IMR-90 (cell line): ENCODE data around the gene CYP4X1. TPM values are rescaled to one million over a fixed set of nuclear protein-coding genes. Genes with fewer than 3 reads are reported as not detected.

Experiments
- ATAC-seq: fragments of 200-7000 bp; cut with Tn5 transposase; 2 replicates; pipeline ENCODE4 v1.9.1; 2020; ENCODE audit warnings: low read depth, mild to moderate bottlenecking, moderate library complexity
- BruUV-seq: library from RNA; stranded (reverse); fragments of 400-500 nt; replicated peaks from 2 replicates; lab custom pipeline; 2021; lab: Mats Ljungman, UMichigan
- CTCF ChIA-PET: fragments of 300-600 bp; formaldehyde crosslinking; extraction: SDS; loops from one replicate; lab custom pipeline; 2021; ENCODE audit warnings: antibody characterized with exemption; lab: Yijun Ruan, JAX
- POLR2A ChIA-PET: fragments of 300-600 bp; sonication (Branson Sonifier 250); formaldehyde crosslinking; loops from one replicate; lab custom pipeline; 2022; ENCODE audit warnings: antibody characterized with exemption; ENCODE audit not compliant: unreplicated experiment; lab: Charles Lee
- DNase-seq: peaks from one replicate; pipeline ENCODE4 v3.0.0; 2013
- H2AFZ ChIP-seq: replicated peaks from 2 replicates; pipeline ENCODE3; 2013; ENCODE audit warnings: low read length, mild to moderate bottlenecking; ENCODE audit not compliant: poor library complexity
- H2AK5ac ChIP-seq: 2 replicates; pipeline ENCODE4 v1.6.1; 2013; ENCODE audit warnings: low read depth, low read length, inconsistent platforms
- H2AK9ac ChIP-seq: replicated peaks from 2 replicates; pipeline ENCODE3; 2013; ENCODE audit warnings: mild to moderate bottlenecking, low read depth, low read length, moderate library complexity; ENCODE audit not compliant: poor library complexity
- H2BK120ac ChIP-seq: 2 replicates; pipeline ENCODE4 v1.6.1; 2013; ENCODE audit warnings: low read depth, low read length, inconsistent platforms
- H2BK15ac ChIP-seq: 3 replicates; pipeline ENCODE4 v1.6.1; 2013; ENCODE audit warnings: low read depth, low read length, inconsistent platforms
- H2BK20ac ChIP-seq: 2 replicates; pipeline ENCODE4 v1.6.1; 2013; ENCODE audit warnings: low read depth, mild to moderate bottlenecking, inconsistent platforms, low read length, moderate library complexity
- H2BK5ac ChIP-seq: 2 replicates; pipeline ENCODE4 v1.6.1; 2013; ENCODE audit warnings: mild to moderate bottlenecking, low read depth, low read length, inconsistent platforms; ENCODE audit not compliant: poor library complexity, severe bottlenecking
- H3K14ac ChIP-seq: replicated peaks from 2 replicates; pipeline ENCODE4 v1.6.1; 2013; ENCODE audit warnings: low read depth, low read length, inconsistent platforms
- H3K18ac ChIP-seq: 2 replicates; pipeline ENCODE4 v1.6.1; 2013; ENCODE audit warnings: low read depth, low read length, control low read depth
- H3K23ac ChIP-seq: 2 replicates; pipeline ENCODE4 v1.6.1; 2013; ENCODE audit warnings: low read depth, low read length, inconsistent platforms
- H3K27ac ChIP-seq: 2 replicates; pipeline ENCODE4 v1.5.1; 2013; ENCODE audit warnings: mild to moderate bottlenecking, control low read depth, low read length; ENCODE audit not compliant: insufficient read depth
- H3K27me3 ChIP-seq: 2 replicates; pipeline ENCODE4 v1.6.1; 2013; ENCODE audit warnings: low read length; ENCODE audit not compliant: control insufficient read depth, insufficient read depth
- H3K36me3 ChIP-seq: 2 replicates; pipeline ENCODE4 v1.6.1; 2013; ENCODE audit warnings: low read length, mixed read lengths; ENCODE audit not compliant: control insufficient read depth, insufficient read depth
- H3K4ac ChIP-seq: 2 replicates; pipeline ENCODE4 v1.6.1; 2013; ENCODE audit warnings: low read depth, low read length, inconsistent platforms
- H3K4me1 ChIP-seq: 2 replicates; pipeline ENCODE4 v1.6.1; 2013; ENCODE audit warnings: low read length, mixed read lengths; ENCODE audit not compliant: control insufficient read depth, insufficient read depth
- H3K4me2 ChIP-seq: 2 replicates; pipeline ENCODE4 v1.6.1; 2013; ENCODE audit warnings: low read depth, mild to moderate bottlenecking, control low read depth, low read length, moderate library complexity
- H3K4me3 ChIP-seq: 2 replicates; pipeline ENCODE4 v1.5.1; 2013; ENCODE audit warnings: low read depth, mild to moderate bottlenecking, control low read depth, low read length, moderate library complexity; ENCODE audit not compliant: insufficient read depth
- H3K56ac ChIP-seq: 2 replicates; pipeline ENCODE4 v1.6.1; 2013; ENCODE audit warnings: low read length, inconsistent platforms; ENCODE audit not compliant: insufficient read depth; ENCODE audit errors: extremely low read depth
- H3K79me1 ChIP-seq, 2 experiments: 2 replicates each; pipeline ENCODE4 v1.6.1; 2013; ENCODE audit warnings: low read length in 2 of 2, inconsistent platforms in 1 of 2, low read depth in 1 of 2
- H3K9ac ChIP-seq: 2 replicates; pipeline ENCODE4 v1.6.1; 2013; ENCODE audit warnings: low read depth, low read length, control low read depth
- H3K9me1 ChIP-seq: 2 replicates; pipeline ENCODE4 v1.6.1; 2013; ENCODE audit warnings: low read length, inconsistent platforms; ENCODE audit not compliant: insufficient read depth
- H3K9me3 ChIP-seq: 2 replicates; pipeline ENCODE4 v1.6.1; 2013; ENCODE audit warnings: low read length; ENCODE audit not compliant: control insufficient read depth, insufficient read depth
- H4K20me1 ChIP-seq: 2 replicates; pipeline ENCODE4 v1.6.1; 2013; ENCODE audit warnings: low read length, inconsistent platforms; ENCODE audit not compliant: insufficient read depth
- H4K5ac ChIP-seq: 2 replicates; pipeline ENCODE4 v1.6.1; 2013; ENCODE audit warnings: mild to moderate bottlenecking, low read depth, low read length, control low read depth
- H4K8ac ChIP-seq, 2 experiments: 2 replicates each; pipeline ENCODE4 v1.6.1; 2013; ENCODE audit warnings: low read depth in 2 of 2, low read length in 2 of 2, control low read depth in 1 of 2, inconsistent platforms in 1 of 2
- H4K91ac ChIP-seq: 2 replicates; pipeline ENCODE4 v1.6.1; 2013; ENCODE audit warnings: low read depth, low read length, inconsistent platforms; ENCODE audit not compliant: insufficient read depth
- CEBPB ChIP-seq: IDR thresholded peaks from 2 replicates; pipeline ENCODE4 v1.6.1; 2012; ENCODE audit warnings: low read depth, low read length, improper control_type of control experiment
- NFE2L2 ChIP-seq: fragments of 150-350 bp; IDR thresholded peaks from 2 replicates; pipeline ENCODE4 v1.6.1; 2016; ENCODE audit warnings: low read depth, mild to moderate bottlenecking, low read length
- POLR2A ChIP-seq: IDR thresholded peaks from 2 replicates; pipeline ENCODE4 v1.6.1; 2012; ENCODE audit warnings: mild to moderate bottlenecking, low read depth, low read length
- whole genome bisulfite sequencing, 2 experiments: methylation state at CpG; one replicate each; pipeline versions ENCODE4 v1.1.5 to v1.1.7; 2013; ENCODE audit warnings: missing lambda C conversion rate in 2 of 2; ENCODE audit not compliant: insufficient read length in 1 of 2; ENCODE audit errors: extremely low coverage in 2 of 2; 5-methylcytosine and 5-hydroxymethylcytosine counted together
- dilution Hi-C: fragments of 300-500 bp; cut with HindIII; formaldehyde crosslinking; loops from one replicate; pipeline ENCODE4 v1.14.3; 2018; ENCODE audit warnings: low sequenced_read_pairs; ENCODE audit not compliant: unreplicated experiment
- in situ Hi-C: fragments of 300-500 bp; cut with MboI; formaldehyde crosslinking; loops from 3 replicates; pipeline ENCODE4 v1.14.3; 2019; ENCODE audit warnings: low sequenced_read_pairs, inconsistent platforms, mixed read lengths
- intact Hi-C: fragments of 100-400 bp; cut with micrococcal nuclease; formaldehyde crosslinking; loops from 2 replicates; pipeline ENCODE4 v1.10.0; 2022
- polyA plus RNA-seq, 3 experiments: library from polyadenylated mRNA; depleted of rRNA; stranded (reverse); fragments of >200 nt; gene quantifications; 2 replicates each; pipeline ENCODE4 v1.2.3, GENCODE V29; 2012; ENCODE audit warnings: low replicate concordance in 1 of 3
- total RNA-seq: library from RNA; depleted of rRNA; stranded (reverse); fragments of >200 nt; gene quantifications from 2 replicates; pipeline ENCODE4 v1.2.3, GENCODE V29; 2012

Gene CYP4X1
- total and polyA plus RNA-seq, 2 of the 4 experiments (the other 2 are of a cell fraction): not detected

DNA sequence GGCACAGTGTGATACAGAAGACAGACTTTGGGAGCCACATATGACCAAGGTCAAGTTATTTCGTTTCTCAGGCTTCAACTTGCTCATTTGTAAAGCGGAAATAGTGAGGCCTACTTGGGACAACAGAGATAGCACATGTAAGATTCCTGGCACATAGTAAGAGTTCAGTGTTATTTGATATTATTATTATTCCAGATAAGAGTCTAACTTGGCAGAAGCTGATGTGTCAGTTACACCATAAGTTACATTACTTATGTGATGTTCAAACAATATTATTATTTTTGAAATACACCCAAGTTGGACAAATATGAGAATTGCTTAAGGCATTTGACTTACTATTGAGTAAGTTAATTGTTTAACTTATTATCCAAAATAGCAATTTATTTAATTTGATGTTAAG is 10.2 kb upstream of the CYP4X1 start:
- no peak overlapping the region for H4K5ac ChIP-seq
- no peaks in the 10 kb centered on the region for H3K27me3 ChIP-seq
- no peak overlapping the region for H3K27ac ChIP-seq
- H4K91ac ChIP-seq: no peak overlapping the region
- no peak overlapping the region for H2AK9ac ChIP-seq
- no CpG with 5 or more reads among the region's 2 CpGs for WGBS, 2 experiments
- H2BK5ac ChIP-seq: no peak overlapping the region
- H3K23ac ChIP-seq: no peak overlapping the region
- no peak overlapping the region for H2AK5ac ChIP-seq
- H3K79me1 ChIP-seq: no peaks in the 10 kb centered on the region
- H3K9me1 ChIP-seq: no peaks in the 10 kb centered on the region
- DNase-seq: no peak
- BruUV-seq: no TSS peak
- no peak overlapping the region for H2BK15ac ChIP-seq
- H3K14ac ChIP-seq: no peak overlapping the region
- CTCF ChIA-PET: no interaction called here
- no peak overlapping the region for H3K4me2 ChIP-seq
- H3K9ac ChIP-seq: no peak overlapping the region
- H3K56ac ChIP-seq: no peak overlapping the region
- POLR2A ChIA-PET: no interaction called here
- no peaks in the 10 kb centered on the region for H3K36me3 ChIP-seq
- no peak for ATAC-seq
- no peak overlapping the region for H2AFZ ChIP-seq
- no peaks in the 10 kb centered on the region for H3K9me3 ChIP-seq
- no peak overlapping the region for H2BK20ac ChIP-seq
- in situ Hi-C loops (no loop called here), intact Hi-C loops (no loop called here), dilution Hi-C loops (no loop called here)
- H3K18ac ChIP-seq: no peak overlapping the region
- no peaks in the 10 kb centered on the region for H4K20me1 ChIP-seq
- H4K8ac ChIP-seq: no peak overlapping the region
- no peak overlapping the region for H2BK120ac ChIP-seq
- TF ChIP-seq POLR2A (no peak), NFE2L2 (no peak), CEBPB (no peak)
- no peak overlapping the region for H3K4me3 ChIP-seq
- H3K4me1 ChIP-seq: no peaks in the 10 kb centered on the region
- H3K4ac ChIP-seq: no peak overlapping the region
